Upper lobe of left lung (tissue), 6 donors: ENCODE results near the gene GLTP. TPM values are rescaled to one million over a fixed set of nuclear protein-coding genes. Genes with fewer than 3 reads are reported as not detected.
A peak's percentile ranks its signal among the peaks of the same experiment; 100 is the strongest.
"Not testable (repeated sequence)": the region's sequence is repeated elsewhere in the genome, so short reads cannot be mapped to it uniquely, and the experiment has no call there.

Experiments
- ATAC-seq, 2 donors: fragments of 200-7000 bp; cut with Tn5 transposase; one replicate each; pipeline ENCODE4 v1.9.1; 2022; ENCODE audit warnings: mild to moderate bottlenecking in 2 of 2, moderate library complexity in 2 of 2; ENCODE audit not compliant: low FRiP score in 2 of 2
- DNase-seq, 2 donors: peaks; one replicate each; pipeline ENCODE4 v3.0.0-alpha.2; 2019 to 2020
- H3K27ac ChIP-seq, 4 donors: fragments of 200-600 bp; sonication (generic); one replicate each; pipeline ENCODE4 v1.5.1; 2016 to 2019
- H3K27me3 ChIP-seq, 4 donors: fragments of 200-600 bp; sonication (generic); one replicate each; pipeline ENCODE4 v1.5.1; 2017 to 2019
- H3K36me3 ChIP-seq, 4 donors: fragments of 200-600 bp; sonication (generic); one replicate each; pipeline ENCODE4 v1.5.1; 2016 to 2019
- H3K4me1 ChIP-seq, 4 donors: fragments of 200-600 bp; sonication (generic); one replicate each; pipeline ENCODE4 v1.5.1; 2018 to 2019
- H3K4me3 ChIP-seq, 4 donors: fragments of 200-600 bp; sonication (generic); one replicate each; pipeline ENCODE4 v1.5.1; 2017 to 2019; ENCODE audit warnings: mild to moderate bottlenecking in 2 of 4, moderate library complexity in 1 of 4
- H3K9me3 ChIP-seq, 4 donors: fragments of 200-600 bp; sonication (generic); one replicate each; pipeline ENCODE4 v1.5.1; 2018 to 2019
- CTCF ChIP-seq, 6 experiments: fragments of 450-650 bp in 4 of 6; fragments of 200-600 bp in 2 of 6; sonication (generic) in 2 of 6; IDR thresholded peaks; one replicate each; pipeline ENCODE4 v1.5.1; 2016 to 2019; ENCODE audit warnings: antibody characterized with exemption in 6 of 6
- EP300 ChIP-seq, 4 donors: sonication (generic); formaldehyde crosslinking; IDR thresholded peaks; one replicate each; pipeline ENCODE4 v1.5.1; 2017; ENCODE audit warnings: antibody characterized with exemption in 4 of 4, control low read depth in 2 of 4
- POLR2A ChIP-seq, 4 donors: fragments of 450-650 bp; IDR thresholded peaks; one replicate each; pipeline ENCODE4 v1.5.1; 2016 to 2017; ENCODE audit warnings: antibody characterized with exemption in 4 of 4, mild to moderate bottlenecking in 2 of 4
- POLR2AphosphoS5 ChIP-seq, 2 donors: sonication (generic); formaldehyde crosslinking; IDR thresholded peaks; one replicate each; pipeline ENCODE4 v1.5.1; 2017; ENCODE audit warnings: antibody characterized with exemption in 2 of 2
- WGBS, 2 donors: methylation state at CpG; one replicate each; pipeline ENCODE4 v1.1.5; 2017 to 2018; 5-methylcytosine and 5-hydroxymethylcytosine counted together
- total RNA-seq, 6 donors: library from RNA; depleted of rRNA in 4 of 6; stranded (reverse); fragments of >200 nt in 4 of 6; gene quantifications; one replicate each; pipeline versions ENCODE4 v1.1.0 to v1.2.1, GENCODE V29; 2016 to 2021
- donor health status: DM: no; HTN: no; CAD: no; lungs with moderate emphysema.
- donor health status: DM: no; HTN: yes; CAD: no; lungs with severe emphysema.

Gene GLTP
- total RNA-seq, 6 donors from 2014 or later, result 24.7 to 59.7 (median 46.6) TPM

GRCh38 chr12:109863847-109864712 is 16.3 kb downstream of the GLTP start:
- H3K27ac ChIP-seq, result peak overlapping the region; percentile 65 to 81 (median 75)
- no peak for TF ChIP-seq CTCF (IDR thresholded peaks at IDR 0.05)
- no peak for TF ChIP-seq EP300 (IDR thresholded peaks at IDR 0.05)
- TF ChIP-seq POLR2A (IDR thresholded peaks at IDR 0.05), result no peak
- peak in 1 of 2 donors; percentile 26 for TF ChIP-seq POLR2AphosphoS5 (IDR thresholded peaks at IDR 0.05)
- H3K4me1 ChIP-seq, result peaks cover 24 to 40% (median 37%) of the 10 kb centered on the region in 4 donors
- DNase-seq, result peak in 1 of 2 donors; percentile 90
- WGBS, 2 donors, result 59 to 63% methylated on average over 5 to 7 of the region's 9 CpGs
- no peaks in the 10 kb centered on the region for H3K9me3 ChIP-seq
- peak; percentile 80 to 93 for ATAC-seq
- peaks cover 0 to 10% (median 5%) of the 10 kb centered on the region in 4 donors for H3K36me3 ChIP-seq
- H3K27me3 ChIP-seq, result no peaks in the 10 kb centered on the region
- no peak overlapping the region for H3K4me3 ChIP-seq

GRCh38 chr12:109862491-109862890 is 17.9 kb downstream of the GLTP start:
- H3K4me1 ChIP-seq, result peaks cover 20 to 29% (median 26%) of the 10 kb centered on the region in 4 donors
- not testable (repeated sequence) for ATAC-seq, H3K27me3 ChIP-seq, DNase-seq, H3K4me3 ChIP-seq, H3K9me3 ChIP-seq, H3K27ac ChIP-seq
- peaks cover 3 to 22% (median 12%) of the 10 kb centered on the region in 4 donors for H3K36me3 ChIP-seq
- 89 to 95% methylated on average over 9 of the region's 9 CpGs for WGBS, 2 donors

- 86 to 89% methylated on average over 13 of the region's 17 CpGs for WGBS, 2 donors
- no peak overlapping the region for H3K4me3 ChIP-seq
- TF ChIP-seq POLR2A (IDR thresholded peaks at IDR 0.05), result no peak
- no peak for TF ChIP-seq POLR2AphosphoS5 (IDR thresholded peaks at IDR 0.05)
- TF ChIP-seq EP300 (IDR thresholded peaks at IDR 0.05), result no peak
- TF ChIP-seq CTCF (IDR thresholded peaks at IDR 0.05), result no peak
- H3K36me3 ChIP-seq, result peaks cover 7 to 29% (median 19%) of the 10 kb centered on the region in 4 donors
- no peak overlapping the region for H3K27ac ChIP-seq
- DNase-seq (no peak), ATAC-seq (no peak)
- H3K27me3 ChIP-seq, result no peaks in the 10 kb centered on the region
- H3K9me3 ChIP-seq, result no peaks in the 10 kb centered on the region
- peaks cover 20 to 29% (median 26%) of the 10 kb centered on the region in 4 donors for H3K4me1 ChIP-seq
These were observed 18.5 kb downstream of the GLTP start for GRCh38 chr12:109861689-109862314.

- no peak overlapping the region for H3K4me3 ChIP-seq
- no peaks in the 10 kb centered on the region for H3K27me3 ChIP-seq
- DNase-seq (no peak), ATAC-seq (no peak)
- no peak overlapping the region for H3K27ac ChIP-seq
- peaks cover 7 to 38% (median 24%) of the 10 kb centered on the region in 4 donors for H3K36me3 ChIP-seq
- 97 to 100% methylated on average over 5 of the region's 5 CpGs for WGBS, 2 donors
- TF ChIP-seq CTCF (IDR thresholded peaks at IDR 0.05), result no peak
- no peak for TF ChIP-seq POLR2A (IDR thresholded peaks at IDR 0.05)
- TF ChIP-seq EP300 (IDR thresholded peaks at IDR 0.05), result no peak
- no peak for TF ChIP-seq POLR2AphosphoS5 (IDR thresholded peaks at IDR 0.05)
- H3K9me3 ChIP-seq, result no peaks in the 10 kb centered on the region
- peaks cover 20 to 26% (median 24%) of the 10 kb centered on the region in 4 donors for H3K4me1 ChIP-seq
These were observed 19.4 kb downstream of the GLTP start for GRCh38 chr12:109860977-109861376.

GRCh38 chr12:109858764-109859163 is 21.6 kb downstream of the GLTP start:
- TF ChIP-seq CTCF (IDR thresholded peaks at IDR 0.05) (no peak), POLR2A (IDR thresholded peaks at IDR 0.05) (no peak), EP300 (IDR thresholded peaks at IDR 0.05) (no peak)
- DNase-seq (no peak), ATAC-seq (no peak)
- 75 to 79% methylated on average over 5 of the region's 5 CpGs for WGBS, 2 donors
- no peaks in the 10 kb centered on the region for H3K27me3 ChIP-seq
- peaks cover 0 to 7% (median 3%) of the 10 kb centered on the region in 4 donors for H3K4me1 ChIP-seq
- peaks cover 7 to 58% (median 38%) of the 10 kb centered on the region in 4 donors for H3K36me3 ChIP-seq
- no peak overlapping the region for H3K4me3 ChIP-seq
- H3K9me3 ChIP-seq, result no peaks in the 10 kb centered on the region
- no peak overlapping the region for H3K27ac ChIP-seq
